Ishikawa (cell line): ENCODE measurements around the gene MRPL11.

Experiments used
- CEBPB ChIP-seq: IDR thresholded peaks from 2 replicates; pipeline ENCODE4 v1.6.1; 2012
- CREB1 ChIP-seq: IDR thresholded peaks from 2 replicates; pipeline ENCODE4 v1.6.1; 2012; ENCODE audit warnings: low read depth
- EGR1 ChIP-seq: IDR thresholded peaks from 2 replicates; pipeline ENCODE4 v1.6.1; 2012
- EP300 ChIP-seq: IDR thresholded peaks from 2 replicates; pipeline ENCODE4 v1.6.1; 2012; ENCODE audit warnings: borderline replicate concordance
- FOXM1 ChIP-seq: IDR thresholded peaks from 2 replicates; pipeline ENCODE4 v1.6.1; 2012; ENCODE audit warnings: low read depth, borderline replicate concordance
- NFIC ChIP-seq: IDR thresholded peaks from 2 replicates; pipeline ENCODE4 v1.6.1; 2012
- RAD21 ChIP-seq: IDR thresholded peaks from 2 replicates; pipeline ENCODE4 v1.6.1; 2012; ENCODE audit warnings: low read depth
- REST ChIP-seq: IDR thresholded peaks from 2 replicates; pipeline ENCODE4 v1.6.1; 2012; ENCODE audit warnings: low read depth, mild to moderate bottlenecking
- TAF1 ChIP-seq: IDR thresholded peaks from 2 replicates; pipeline ENCODE4 v1.6.1; 2012; ENCODE audit warnings: low read depth, mild to moderate bottlenecking
- TCF12 ChIP-seq: IDR thresholded peaks from 2 replicates; pipeline ENCODE4 v1.6.1; 2012; ENCODE audit warnings: low read depth
- TEAD4 ChIP-seq: IDR thresholded peaks from 2 replicates; pipeline ENCODE4 v1.6.1; 2012
- USF1 ChIP-seq: IDR thresholded peaks from 2 replicates; pipeline ENCODE4 v1.6.1; 2012
- YY1 ChIP-seq: IDR thresholded peaks from 2 replicates; pipeline ENCODE4 v1.6.1; 2012; ENCODE audit warnings: low read depth
- ZBTB7A ChIP-seq: IDR thresholded peaks from 2 replicates; pipeline ENCODE4 v1.6.1; 2012; ENCODE audit warnings: low read depth
- TF ChIP-seq, protein P1 (sequence below): IDR thresholded peaks from 2 replicates; pipeline ENCODE4 v1.6.1; 2012

The MRPL11 gene

DNA sequence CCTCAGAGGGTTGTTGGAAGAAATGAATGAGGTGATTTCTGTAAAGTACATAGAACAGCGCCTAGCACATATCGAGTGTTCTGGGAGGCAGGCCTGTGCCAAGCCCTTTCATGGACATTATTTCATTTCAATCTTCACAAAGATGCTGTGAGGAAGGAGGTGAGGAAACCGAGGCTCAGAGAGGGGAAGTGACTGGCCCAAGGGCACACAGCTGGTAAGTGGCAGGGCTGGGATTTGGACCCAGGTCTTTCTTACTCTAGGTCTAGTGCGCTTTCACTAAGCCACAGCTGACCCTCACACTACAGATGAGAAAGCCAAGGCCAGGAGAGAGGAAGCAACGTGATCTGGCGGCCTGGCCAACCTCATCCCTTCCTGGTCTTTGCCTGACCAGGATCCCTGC lies 30.0 kb upstream of the MRPL11 start:
- TF ChIP-seq EP300 (no peak), YY1 (no peak), CEBPB (no peak), REST (no peak), CREB1 (no peak), FOXM1 (no peak), TAF1 (no peak), USF1 (no peak), TEAD4 (no peak), EGR1 (no peak), TCF12 (no peak)

DNA sequence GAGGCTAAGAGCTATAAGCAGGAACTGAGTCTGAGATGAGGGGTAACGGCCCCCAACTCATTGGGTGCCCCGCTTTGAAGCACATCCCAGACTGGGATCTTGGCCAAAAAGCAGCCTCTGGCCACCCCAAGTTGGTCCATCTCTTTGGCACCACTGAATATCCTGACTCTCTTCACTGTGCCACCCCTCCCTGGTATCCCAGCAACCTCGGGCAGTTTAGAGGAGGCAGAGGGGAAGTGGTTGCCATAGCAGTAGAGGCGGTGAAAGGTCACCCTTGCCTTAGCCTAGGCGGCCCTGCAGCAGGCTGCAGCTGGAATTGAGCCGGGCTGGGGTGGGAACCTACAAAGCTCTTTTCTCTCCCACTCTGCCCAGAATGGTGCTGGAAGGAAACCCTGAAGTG lies 29.1 kb upstream of the MRPL11 start:
- no peak for TF ChIP-seq RAD21
- no peak for TF ChIP-seq YY1
- no peak for TF ChIP-seq EP300
- no peak for TF ChIP-seq FOXM1
- TF ChIP-seq REST, result no peak
- no peak for TF ChIP-seq USF1
- TF ChIP-seq TEAD4, result no peak
- TF ChIP-seq NFIC, result no peak
- TF ChIP-seq TCF12, result no peak
- TF ChIP-seq CREB1, result no peak
- no peak for TF ChIP-seq ZBTB7A
- no peak for TF ChIP-seq TAF1
- TF ChIP-seq CEBPB, result no peak
- TF ChIP-seq, protein P1, sequence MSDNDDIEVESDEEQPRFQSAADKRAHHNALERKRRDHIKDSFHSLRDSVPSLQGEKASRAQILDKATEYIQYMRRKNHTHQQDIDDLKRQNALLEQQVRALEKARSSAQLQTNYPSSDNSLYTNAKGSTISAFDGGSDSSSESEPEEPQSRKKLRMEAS, result no peak
- TF ChIP-seq EGR1, result no peak

GRCh38 chr11:66467034-66467659 lies 28.5 kb upstream of the MRPL11 start:
- no peak for TF ChIP-seq FOXM1
- no peak for TF ChIP-seq YY1
- TF ChIP-seq, protein P1, result no peak

DNA sequence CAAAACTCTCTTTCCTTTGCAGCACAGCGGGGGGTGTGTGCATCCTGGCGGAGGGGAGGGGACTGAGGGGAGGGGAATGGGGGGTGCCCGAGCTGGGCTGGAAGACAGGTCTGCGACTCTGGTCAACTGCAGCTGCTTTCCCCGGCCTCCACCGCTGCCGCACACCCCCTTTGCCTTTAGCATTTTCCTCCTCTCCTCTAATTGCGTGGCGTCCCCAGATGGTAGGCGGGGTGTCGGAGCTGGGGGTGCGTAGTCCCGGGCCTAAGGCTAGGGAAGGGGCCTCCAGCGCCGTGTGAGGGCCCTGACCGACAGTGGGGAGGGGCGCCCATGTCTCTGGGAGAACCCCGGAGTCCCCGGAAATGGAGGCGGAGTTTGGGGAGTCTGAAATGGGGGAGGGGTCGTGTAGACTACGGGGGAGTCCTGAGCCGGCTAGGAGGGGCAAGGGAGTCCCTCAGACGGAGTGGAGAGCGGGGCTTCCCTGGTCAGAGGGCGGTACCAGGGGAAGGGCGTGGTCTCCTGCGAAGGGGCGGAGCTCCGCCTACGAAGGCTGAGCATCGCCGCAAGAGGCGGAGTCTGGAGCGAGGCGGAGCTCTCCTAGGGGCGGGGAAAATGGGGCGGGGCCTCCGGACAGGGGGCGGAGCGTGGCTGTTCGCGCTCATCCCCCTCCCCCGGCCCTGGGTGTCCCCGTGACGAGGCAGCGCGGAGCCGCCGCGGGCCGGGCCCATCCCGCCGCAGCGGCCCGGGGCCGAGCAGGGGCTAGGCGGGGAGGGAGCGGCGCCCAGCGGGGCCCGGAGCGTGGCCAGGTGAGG lies 27.8 kb upstream of the MRPL11 start, which contains the start of gene PELI3:
Gene PELI3 (plus strand): TSS at position 681 of the 809 bp plus-strand sequence. CDS start 1,224 bp downstream, outside the sequence.
- no peak for TF ChIP-seq EP300
- TF ChIP-seq EGR1, result 0 out of 2 replicates have a peak, but pooled peaks have one; percentile 38
- peak; percentile 29; the same call in 1 of the 2 replicates for TF ChIP-seq USF1
- TF ChIP-seq ZBTB7A, result peak; percentile 87
- no peak for TF ChIP-seq NFIC

GRCh38 chr11:66465373-66466224 lies 27.0 kb upstream of the MRPL11 start:
- TF ChIP-seq EP300, result no peak
- TF ChIP-seq TAF1, result no peak
- no peak for TF ChIP-seq RAD21
- TF ChIP-seq NFIC, result no peak
- TF ChIP-seq CREB1, result no peak
